HFFc6 (cell line): ENCODE results near the gene IFITM1. TPM values are rescaled to one million over a fixed set of nuclear protein-coding genes. Genes with fewer than 3 reads are reported as not detected.
"Not testable (repeated sequence)": the region's sequence is repeated elsewhere in the genome, so short reads cannot be mapped to it uniquely, and the experiment has no call there.

Experiments
- DNase-seq: peaks from one replicate; pipeline ENCODE4 v3.0.0-alpha.2; 2018
- H3K27ac Mint-ChIP-seq: 2 replicates; pipeline ENCODE4 v1.8.0; 2020; ENCODE audit warnings: mild to moderate bottlenecking, mixed read lengths
- H3K27me3 Mint-ChIP-seq: 2 replicates; pipeline ENCODE4 v1.8.0; 2021; ENCODE audit warnings: mild to moderate bottlenecking, moderate library complexity, mixed read lengths; ENCODE audit not compliant: insufficient read depth
- H3K36me3 Mint-ChIP-seq: 2 replicates; pipeline ENCODE4 v1.8.0; 2021; ENCODE audit warnings: low read depth, mixed read lengths
- H3K4me1 Mint-ChIP-seq: 2 replicates; pipeline ENCODE4 v1.8.0; 2020; ENCODE audit warnings: low read depth, mixed read lengths
- H3K4me3 Mint-ChIP-seq: 2 replicates; pipeline ENCODE4 v1.8.0; 2020; ENCODE audit warnings: mild to moderate bottlenecking, moderate library complexity, mixed read lengths
- H3K9me3 Mint-ChIP-seq: 2 replicates; pipeline ENCODE4 v1.8.0; 2020; ENCODE audit warnings: mild to moderate bottlenecking, mixed read lengths
- CTCF ChIP-seq: fragments of 200-600 bp; sonication (generic); IDR thresholded peaks from 2 replicates; pipeline ENCODE4 v1.5.0; 2021; ENCODE audit warnings: antibody characterized with exemption, mild to moderate bottlenecking
- total RNA-seq, 6 experiments: library from RNA; stranded (reverse); fragmentation: NEBNext Ultra II Directional; extraction: Animal tissue kit (Norgen Biotek cat#: 25700); gene quantifications; 2 replicates in 1 of 6; 3 replicates in 5 of 6; pipeline ENCODE4 v1.2.3, GENCODE V29; 2021

The IFITM1 gene
- total RNA-seq, 6 experiments from 2014 or later: 23.5 to 36.1 (median 30.0) TPM

GRCh38 chr11:362642-363442, 49.0 kb downstream of the IFITM1 start:
- no peak for DNase-seq
- Mint-ChIP-seq H3K27me3 (peaks cover 17% of the 10 kb centered on the region), H3K9me3 (peaks cover 7% of the 10 kb centered on the region; the same call in 1 of the 2 replicates), H3K27ac (no peak overlapping the region), H3K4me1 (no peaks in the 10 kb centered on the region), H3K36me3 (no peaks in the 10 kb centered on the region), H3K4me3 (no peak overlapping the region)
- TF ChIP-seq CTCF: no peak

GRCh38 chr11:363443-363805, 49.6 kb downstream of the IFITM1 start:
- peaks cover 22% of the 10 kb centered on the region for H3K27me3 Mint-ChIP-seq
- not testable (repeated sequence) for H3K4me1 Mint-ChIP-seq, DNase-seq, H3K9me3 Mint-ChIP-seq, H3K27ac Mint-ChIP-seq, H3K36me3 Mint-ChIP-seq, H3K4me3 Mint-ChIP-seq

- H3K4me3 Mint-ChIP-seq: no peak overlapping the region
- peaks cover 7% of the 10 kb centered on the region; the same call in 1 of the 2 replicates for H3K9me3 Mint-ChIP-seq
- no peaks in the 10 kb centered on the region for H3K36me3 Mint-ChIP-seq
- peaks cover 24% of the 10 kb centered on the region for H3K27me3 Mint-ChIP-seq
- TF ChIP-seq CTCF: peak; percentile 63
- H3K4me1 Mint-ChIP-seq: peaks cover 5% of the 10 kb centered on the region; the same call in 1 of the 2 replicates
- DNase-seq: peak; percentile 24
- H3K27ac Mint-ChIP-seq: no peak overlapping the region
Observed at GRCh38 chr11:363948-364761, 50.3 kb downstream of the IFITM1 start.

Other genes starting within 250 kb of the IFITM1 start
- gene SCGB1C1, start 121.0 kb upstream of the IFITM1 start, total RNA-seq: not detected
- gene BET1L, start 106.6 kb upstream of the IFITM1 start, total RNA-seq: 10 to 100 TPM; 63.5 to 76.9 (median 67.2) TPM
- gene RIC8A, start 106.3 kb upstream of the IFITM1 start, total RNA-seq: 100 to 1,000 TPM; 163 to 194 (median 164) TPM
- 10 to 100 TPM in 4 of 6 experiments, 1 to 10 TPM in 2; 8.0 to 10.9 (median 10.2) TPM for gene SIRT3, start 77.7 kb upstream of the IFITM1 start, total RNA-seq
- 100 to 1,000 TPM; 167 to 180 (median 172) TPM for gene PSMD13, start 77.1 kb upstream of the IFITM1 start, total RNA-seq
- gene NLRP6, start 35.6 kb upstream of the IFITM1 start, total RNA-seq: not detected
- 10 to 100 TPM in 4 of 6 experiments, 1 to 10 TPM in 2; 9.7 to 12.2 (median 11.4) TPM for gene PGGHG, start 24.9 kb upstream of the IFITM1 start, total RNA-seq
- not detected for gene IFITM5, start 14.5 kb upstream of the IFITM1 start, total RNA-seq
- 100 to 1,000 TPM; 257 to 325 (median 291) TPM for gene IFITM2, start 6.2 kb upstream of the IFITM1 start, total RNA-seq
- 100 to 1,000 TPM; 399 to 531 (median 452) TPM for gene IFITM3, start 6.8 kb downstream of the IFITM1 start, total RNA-seq
- 10 to 100 TPM in 1 of 6 experiments, 1 to 10 TPM in 5; 6.4 to 12.1 (median 8.4) TPM for gene B4GALNT4, start 55.5 kb downstream of the IFITM1 start, total RNA-seq
- gene PKP3, start 80.2 kb downstream of the IFITM1 start, total RNA-seq: 1 to 10 TPM; 2.5 to 3.3 (median 2.9) TPM
- gene SIGIRR, start 101.0 kb downstream of the IFITM1 start, total RNA-seq: 10 to 100 TPM; 15.9 to 21.6 (median 18.7) TPM
- not detected for gene ANO9, start 128.0 kb downstream of the IFITM1 start, total RNA-seq
- 10 to 100 TPM; 23.3 to 34.5 (median 27.2) TPM for gene PTDSS2, start 136.2 kb downstream of the IFITM1 start, total RNA-seq
- gene RNH1, start 193.2 kb downstream of the IFITM1 start, total RNA-seq: 100 to 1,000 TPM; 223 to 272 (median 250) TPM
- 100 to 1,000 TPM; 102 to 125 (median 107) TPM for gene HRAS, start 221.5 kb downstream of the IFITM1 start, total RNA-seq
- gene LRRC56, start 223.5 kb downstream of the IFITM1 start, total RNA-seq: under 1 TPM; 0.23 to 0.83 (median 0.55) TPM
- 1 to 10 TPM in 3 of 6 experiments, under 1 TPM in 3; 0.37 to 2.3 (median 0.97) TPM for gene LMNTD2, start 246.7 kb downstream of the IFITM1 start, total RNA-seq
- gene RASSF7, start 246.9 kb downstream of the IFITM1 start, total RNA-seq: 10 to 100 TPM; 10.1 to 18.8 (median 12.7) TPM